Omental fat pad (tissue), 4 donors: ENCODE measurements around the gene USP48. TPM values are rescaled to one million over a fixed set of nuclear protein-coding genes. Genes with fewer than 3 reads are reported as not detected.
"Not testable (repeated sequence)": the region's sequence is repeated elsewhere in the genome, so short reads cannot be mapped to it uniquely, and the experiment has no call there.

Experiments
- ATAC-seq: fragments of 150-250 bp; one replicate; pipeline ENCODE4 v1.9.1; 2016; ENCODE audit warnings: mild to moderate bottlenecking, moderate library complexity; ENCODE audit not compliant: low FRiP score
- DNase-seq: peaks from one replicate; pipeline ENCODE4 v3.0.0-alpha.2; 2019; ENCODE audit warnings: low spot score
- total RNA-seq, 4 donors: library from RNA; depleted of rRNA; stranded (reverse); fragments of >200 nt; gene quantifications; one replicate each; pipeline ENCODE4 v1.1.0, GENCODE V29; 2016
- TF ChIP-seq, protein P1 (sequence below), 3 donors: fragments of 450-650 bp; IDR thresholded peaks; one replicate each; pipeline ENCODE4 v1.5.1; 2016 to 2017; ENCODE audit warnings: antibody characterized with exemption in 3 of 3, mild to moderate bottlenecking in 3 of 3, moderate library complexity in 2 of 3

The USP48 gene
- total RNA-seq, 4 donors from 2014 or later: 30.5 to 49.8 (median 39.5) TPM

DNA sequence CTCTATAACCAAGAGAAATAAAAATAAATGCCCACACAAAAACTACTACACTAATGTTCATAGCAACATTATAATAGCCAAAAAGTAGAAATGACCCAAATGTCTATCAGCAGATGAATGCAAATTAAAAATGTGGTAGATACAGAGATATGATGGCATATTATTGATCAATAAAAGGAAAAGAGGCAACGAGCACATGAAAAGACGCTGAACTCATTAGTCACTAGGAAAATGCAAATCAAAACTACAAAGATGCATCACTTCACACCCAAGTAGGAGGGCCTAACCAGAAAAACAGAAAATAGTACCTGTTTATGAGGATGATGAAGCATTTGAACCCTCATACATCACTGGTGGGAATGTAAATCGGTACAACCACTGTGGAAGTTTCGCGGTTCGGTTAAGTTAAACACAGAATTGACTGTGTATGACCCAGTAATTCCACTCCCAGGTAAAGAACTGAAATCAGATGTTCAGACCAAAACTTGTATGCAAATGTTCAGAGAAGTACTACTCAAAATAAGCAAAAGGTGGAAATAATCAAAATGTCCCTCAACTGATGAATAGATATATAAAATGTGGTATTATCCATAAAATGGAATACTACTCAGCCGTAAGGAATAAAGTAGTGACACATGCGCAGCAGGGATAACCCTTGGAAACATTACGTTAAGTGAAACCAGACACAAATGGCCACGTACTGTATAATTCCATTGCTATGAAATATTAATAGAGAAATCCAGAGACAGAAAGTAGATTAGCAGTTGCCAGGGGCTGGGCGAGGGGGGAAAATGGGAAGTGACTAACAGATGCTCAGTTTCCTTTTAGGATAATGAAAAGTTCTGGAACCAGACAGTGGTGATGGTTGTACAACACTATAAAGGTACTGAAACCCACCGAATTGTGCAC, 3.1 kb downstream of the USP48 start:
- no peak for ATAC-seq

DNA sequence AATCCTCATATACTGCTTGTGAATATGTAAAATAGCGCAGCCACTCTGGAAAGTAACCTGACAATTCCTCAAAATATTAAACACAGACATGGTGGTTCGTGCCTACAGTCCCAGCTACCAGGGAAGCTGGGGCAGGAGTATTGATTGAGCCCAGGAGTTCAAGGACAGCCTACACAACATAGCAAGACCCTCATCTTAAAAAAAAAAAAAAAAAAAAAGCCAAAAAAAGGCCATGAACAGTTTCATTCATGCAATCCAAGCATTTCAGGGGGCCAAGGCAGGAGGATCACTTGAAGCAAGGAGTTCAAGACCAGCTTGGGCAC, 4.6 kb downstream of the USP48 start:
- DNase-seq: no peak
- ATAC-seq: no peak
- TF ChIP-seq, protein P1, sequence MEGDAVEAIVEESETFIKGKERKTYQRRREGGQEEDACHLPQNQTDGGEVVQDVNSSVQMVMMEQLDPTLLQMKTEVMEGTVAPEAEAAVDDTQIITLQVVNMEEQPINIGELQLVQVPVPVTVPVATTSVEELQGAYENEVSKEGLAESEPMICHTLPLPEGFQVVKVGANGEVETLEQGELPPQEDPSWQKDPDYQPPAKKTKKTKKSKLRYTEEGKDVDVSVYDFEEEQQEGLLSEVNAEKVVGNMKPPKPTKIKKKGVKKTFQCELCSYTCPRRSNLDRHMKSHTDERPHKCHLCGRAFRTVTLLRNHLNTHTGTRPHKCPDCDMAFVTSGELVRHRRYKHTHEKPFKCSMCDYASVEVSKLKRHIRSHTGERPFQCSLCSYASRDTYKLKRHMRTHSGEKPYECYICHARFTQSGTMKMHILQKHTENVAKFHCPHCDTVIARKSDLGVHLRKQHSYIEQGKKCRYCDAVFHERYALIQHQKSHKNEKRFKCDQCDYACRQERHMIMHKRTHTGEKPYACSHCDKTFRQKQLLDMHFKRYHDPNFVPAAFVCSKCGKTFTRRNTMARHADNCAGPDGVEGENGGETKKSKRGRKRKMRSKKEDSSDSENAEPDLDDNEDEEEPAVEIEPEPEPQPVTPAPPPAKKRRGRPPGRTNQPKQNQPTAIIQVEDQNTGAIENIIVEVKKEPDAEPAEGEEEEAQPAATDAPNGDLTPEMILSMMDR (IDR thresholded peaks at IDR 0.05): no peak

More for the DNA sequence above, 3.1 kb downstream of the USP48 start:
- no peak for DNase-seq
- TF ChIP-seq, protein P1 (IDR thresholded peaks at IDR 0.05): no peak

DNA sequence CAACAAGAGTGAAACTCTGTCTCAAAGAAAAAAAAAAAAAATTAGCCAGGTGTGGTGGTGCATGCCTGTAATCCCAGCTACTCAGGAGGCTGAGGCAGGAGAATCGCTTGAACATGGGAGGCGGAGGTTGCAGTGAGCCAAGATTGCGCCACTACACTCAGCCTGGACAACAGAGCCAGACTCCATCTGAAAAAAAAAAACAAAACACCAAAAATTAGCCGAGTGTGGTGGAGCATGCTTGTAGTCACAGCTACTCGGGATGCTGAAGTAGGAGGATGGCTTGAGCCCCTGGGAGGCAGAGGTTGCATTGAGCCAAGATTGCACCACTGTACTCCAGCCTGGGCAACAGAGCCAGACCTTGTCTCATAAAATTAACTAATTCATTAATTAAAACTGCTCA, 6.0 kb downstream of the USP48 start:
- DNase-seq, ATAC-seq: not testable (repeated sequence)

DNA sequence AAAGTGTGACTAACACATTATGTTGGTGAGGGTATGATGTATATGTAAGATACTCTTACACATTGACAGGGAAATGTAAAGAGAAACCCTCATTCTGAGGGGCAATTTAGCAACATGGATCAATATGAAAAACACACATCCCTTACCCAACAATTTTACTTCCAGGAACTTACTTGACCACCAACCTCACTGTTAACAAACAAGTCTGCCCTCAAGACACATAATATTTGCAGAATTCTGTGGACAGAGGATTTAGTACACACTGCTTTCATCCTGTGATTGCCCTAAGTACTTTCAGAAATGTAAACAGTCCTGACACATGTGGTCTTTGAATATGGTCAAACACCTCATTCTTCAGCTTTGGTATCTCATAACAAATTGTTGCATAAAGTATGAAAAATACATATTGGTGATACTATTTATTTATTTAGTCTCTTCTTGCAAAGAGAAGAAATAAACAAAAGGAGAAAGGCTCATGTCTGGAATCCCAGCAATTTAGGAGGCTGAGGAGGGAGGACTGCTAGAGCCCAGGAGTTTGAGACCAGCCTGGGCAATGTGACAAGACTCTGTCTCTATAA, 6.9 kb downstream of the USP48 start:
- TF ChIP-seq, protein P1 (IDR thresholded peaks at IDR 0.05): no peak
- no peak for ATAC-seq
- no peak for DNase-seq

DNA sequence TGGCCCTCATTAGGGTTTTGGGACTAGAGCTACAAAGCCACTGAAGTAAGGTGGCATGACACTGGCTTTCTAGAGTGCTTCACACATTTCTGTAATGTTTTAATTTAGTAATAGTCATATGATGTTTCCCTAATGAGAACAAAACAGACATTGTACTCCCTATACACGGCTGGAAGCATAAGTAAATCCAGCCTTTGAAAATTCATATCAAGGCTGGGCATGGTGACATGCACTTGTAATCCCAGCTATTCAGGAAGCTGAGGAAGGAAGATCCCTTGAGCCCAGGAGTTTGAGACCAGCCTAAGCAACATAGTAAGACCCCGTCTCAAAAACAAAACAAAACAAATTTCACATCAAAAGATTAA, 7.4 kb downstream of the USP48 start:
- TF ChIP-seq, protein P1 (IDR thresholded peaks at IDR 0.05): no peak

DNA sequence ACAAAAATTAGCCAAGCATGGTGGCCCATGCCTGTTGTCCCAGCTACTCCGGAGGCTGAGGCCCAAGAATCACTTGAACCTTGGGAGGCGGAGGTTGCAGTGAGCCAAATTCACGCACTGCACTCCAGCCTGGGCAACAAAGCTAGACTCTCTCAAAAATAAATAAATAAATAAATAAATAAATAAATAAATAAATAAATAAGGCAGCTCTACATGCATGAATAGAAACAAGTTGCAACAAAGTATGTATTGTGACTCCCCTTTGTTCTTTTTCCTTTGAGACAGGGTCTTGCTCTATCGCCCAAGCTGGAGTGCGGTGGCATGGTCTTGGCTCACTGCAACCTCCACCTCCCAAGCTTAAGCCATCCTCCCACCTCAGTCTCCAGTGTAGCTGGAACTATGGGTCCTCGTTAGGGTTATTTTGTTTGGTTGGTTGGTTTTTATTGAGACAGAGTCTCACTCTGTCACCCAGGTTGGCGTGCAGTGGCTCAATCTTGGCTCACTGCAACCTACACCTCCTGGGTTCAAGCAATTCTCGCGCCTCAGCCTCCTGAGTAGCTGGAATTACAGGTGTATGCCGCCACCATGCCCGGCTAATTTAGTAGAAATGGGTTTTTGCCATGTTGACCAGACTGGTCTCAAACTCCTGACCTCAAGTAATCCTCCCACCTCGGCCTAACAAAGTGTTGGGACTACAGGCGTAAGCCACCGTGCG, 8.0 kb downstream of the USP48 start:
- DNase-seq (no peak), ATAC-seq (no peak)
- TF ChIP-seq, protein P1 (IDR thresholded peaks at IDR 0.05): no peak

More for the DNA sequence above, 7.4 kb downstream of the USP48 start:
- DNase-seq: no peak
- ATAC-seq: no peak

DNA sequence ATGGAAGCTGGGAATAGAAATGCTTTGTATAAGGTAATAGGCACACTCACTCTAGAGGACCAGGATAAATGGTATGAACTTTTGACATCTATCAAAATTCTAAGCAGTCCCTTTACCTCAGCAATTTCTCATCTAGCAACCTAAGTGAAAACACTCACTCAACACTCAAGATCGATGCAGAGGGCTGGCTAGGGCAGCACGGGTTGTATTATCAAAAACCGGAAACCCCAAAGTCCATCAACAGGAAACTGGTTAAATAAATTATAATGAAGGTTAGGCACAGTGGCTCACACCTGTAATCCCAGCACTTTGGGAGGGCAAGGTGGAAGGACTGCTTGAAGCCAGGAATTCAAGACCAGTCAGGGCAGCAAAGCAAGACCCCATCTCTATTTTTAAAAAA, 9.4 kb downstream of the USP48 start:
- TF ChIP-seq, protein P1 (IDR thresholded peaks at IDR 0.05): no peak
- no peak for DNase-seq
- no peak for ATAC-seq

DNA sequence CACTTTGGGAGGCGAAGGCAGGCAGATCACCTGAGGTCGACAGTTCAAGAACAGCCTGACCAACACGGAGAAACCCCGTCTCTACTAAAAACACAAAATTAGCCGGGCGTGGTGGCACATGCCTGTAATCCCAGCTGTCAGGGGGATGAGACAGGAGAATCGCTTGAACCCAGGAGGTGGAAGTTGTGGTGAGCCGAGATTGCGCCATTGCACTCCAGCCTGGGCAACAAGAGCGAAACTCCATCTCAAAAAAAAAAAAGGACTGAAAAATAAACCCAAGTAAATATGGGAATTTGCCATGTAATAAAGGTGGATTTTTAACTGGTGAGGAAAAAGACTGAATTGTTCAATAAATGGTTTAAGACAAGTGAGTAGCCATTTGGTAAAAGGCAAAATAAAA, 11.3 kb downstream of the USP48 start:
- not testable (repeated sequence) for DNase-seq, ATAC-seq

DNA sequence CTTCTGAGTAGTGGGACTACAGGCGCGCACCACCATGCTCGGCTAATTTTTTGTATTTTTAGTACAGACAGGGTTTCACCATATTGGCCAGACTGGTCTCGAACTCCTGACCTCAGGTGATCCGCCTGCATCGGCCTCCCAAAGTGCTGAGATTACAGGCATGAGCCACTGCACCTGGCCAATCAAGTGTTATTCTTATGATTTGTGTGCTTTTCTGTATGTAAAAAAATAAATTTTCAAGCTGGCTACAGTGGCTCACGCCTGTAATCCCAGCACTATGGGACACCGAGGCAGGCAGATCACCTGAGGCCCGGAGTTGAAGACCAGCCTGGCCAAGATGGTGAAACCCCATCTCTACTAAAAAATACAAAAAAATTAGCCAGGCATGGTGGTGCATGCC, 12.3 kb downstream of the USP48 start:
- DNase-seq, ATAC-seq: not testable (repeated sequence)
